ELF-1 (cell line): Measurements from ENCODE around the gene IGIP.

ENCODE experiments used
- DNase-seq: peaks from one replicate; pipeline ENCODE4 v3.0.0-alpha.2; 2016; ENCODE audit warnings: low read depth, low spot score

The IGIP gene

GRCh38 chr5:140162781-140163180 lies 37.0 kb downstream of the IGIP start:
- no peak for DNase-seq

GRCh38 chr5:140165101-140165922 lies 39.6 kb downstream of the IGIP start:
- no peak for DNase-seq

- DNase-seq, result peak; percentile 27
Observed at GRCh38 chr5:140165923-140166270, 40.2 kb downstream of the IGIP start.

- no peak for DNase-seq
Observed at GRCh38 chr5:140166911-140167310, 41.2 kb downstream of the IGIP start.

- no peak for DNase-seq
Observed at GRCh38 chr5:140168371-140168770, 42.6 kb downstream of the IGIP start.

- DNase-seq, result no peak
Observed at GRCh38 chr5:140169410-140169809, 43.7 kb downstream of the IGIP start.

GRCh38 chr5:140172483-140172882 lies 46.7 kb downstream of the IGIP start:
- DNase-seq, result no peak

GRCh38 chr5:140174014-140174413 lies 48.3 kb downstream of the IGIP start:
- DNase-seq, result no peak

GRCh38 chr5:140174465-140175366 lies 49.0 kb downstream of the IGIP start, which contains the start of gene CYSTM1:
TSS of gene CYSTM1 (plus strand) at chr5:140175188. CDS start at chr5:140194466, 19,278 bp downstream.
- peak; percentile 99 for DNase-seq

- peak; percentile 73 for DNase-seq
Observed at GRCh38 chr5:140175367-140176030, 49.8 kb downstream of the IGIP start.

- DNase-seq, result no peak
Observed at GRCh38 chr5:140176031-140176387, 50.3 kb downstream of the IGIP start.

GRCh38 chr5:140178086-140178410 lies 52.3 kb downstream of the IGIP start:
- no peak for DNase-seq

GRCh38 chr5:140178482-140179116 lies 52.9 kb downstream of the IGIP start:
- DNase-seq, result no peak
